ENCODE data around the gene APOH.

Gene APOH

DNA sequence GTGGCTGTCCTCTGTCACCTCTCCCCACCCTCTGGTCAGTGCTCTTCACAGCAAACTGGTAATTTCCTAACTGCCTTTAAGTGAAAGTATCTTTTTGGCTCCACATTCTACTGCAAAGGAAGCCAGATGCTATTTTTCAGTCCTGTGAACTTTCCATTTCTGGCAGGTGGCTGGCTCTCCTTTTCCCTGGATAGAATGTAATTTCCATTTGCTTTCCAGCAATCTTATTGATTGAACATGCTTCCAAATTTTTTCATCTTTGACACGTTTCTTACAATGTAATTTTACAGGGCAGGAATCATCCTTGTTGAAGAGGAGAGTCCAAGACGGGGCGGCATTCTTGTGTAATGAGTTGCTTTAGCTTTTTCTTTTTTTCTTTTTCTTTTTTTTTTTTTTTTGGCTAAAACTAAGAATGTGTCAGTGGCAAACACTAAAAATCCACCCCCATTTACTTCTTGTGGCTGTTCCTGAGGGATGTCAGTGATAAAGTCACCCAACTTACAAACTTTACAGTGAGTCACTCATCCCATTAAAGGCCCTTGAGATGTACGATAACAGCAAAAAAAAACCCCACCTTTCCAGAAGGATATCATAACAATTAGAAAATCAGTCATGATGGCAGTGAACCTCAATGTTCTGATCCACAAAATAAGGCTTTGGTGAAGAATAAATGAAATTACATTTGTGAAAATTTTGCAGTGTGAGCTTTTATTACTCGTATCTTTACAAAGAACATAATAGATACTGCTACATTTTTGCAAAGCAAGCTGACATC, 43.8 kb upstream of the APOH start:
- no peak overlapping the region for H3K4me3 Mint-ChIP-seq
- peaks cover 3% of the 10 kb centered on the region for H3K36me3 Mint-ChIP-seq (ENCODE audit: low read depth)
- H3K27me3 Mint-ChIP-seq (ENCODE audit: low read depth), result peaks cover 5% of the 10 kb centered on the region
- peak overlapping the region in 1 of 3 experiments; percentile 17 for H3K27ac Mint-ChIP-seq
- peaks cover 15% of the 10 kb centered on the region for H3K4me1 Mint-ChIP-seq
- TF ChIP-seq CTCF (IDR thresholded peaks at IDR 0.05; ENCODE audit: unreplicated experiment in 3 of 3), result no peak
- peaks cover 21% of the 10 kb centered on the region for H3K9me3 Mint-ChIP-seq

- no peak for TF ChIP-seq CTCF (IDR thresholded peaks at IDR 0.05; ENCODE audit: unreplicated experiment in 3 of 3)
- no peak overlapping the region for H3K4me3 Mint-ChIP-seq
Measured at GRCh38 chr17:66271512-66271911, 42.3 kb upstream of the APOH start.

DNA sequence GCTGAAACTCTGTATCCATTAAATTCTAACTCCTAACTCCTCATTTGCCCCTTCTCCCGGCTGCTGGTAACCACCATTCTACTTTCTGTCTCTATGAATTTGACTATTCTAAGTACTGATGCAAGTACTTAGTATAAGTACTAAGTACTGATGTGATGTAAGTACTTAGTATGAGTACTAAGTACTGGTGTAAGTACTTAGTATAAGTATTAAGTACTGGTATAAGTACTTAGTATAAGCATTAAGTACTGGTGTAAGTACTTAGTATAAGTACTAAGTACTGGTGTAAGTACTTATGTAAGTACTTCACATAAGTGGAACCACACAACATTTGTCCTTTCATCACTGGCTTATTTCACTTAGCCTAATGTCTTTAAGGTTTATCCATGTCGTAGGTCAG, 40.9 kb upstream of the APOH start:
- Mint-ChIP-seq H3K9me3 (peaks cover 23% of the 10 kb centered on the region), H3K4me1 (peaks cover 15% of the 10 kb centered on the region), H3K27ac (no peak overlapping the region)

More at GRCh38 chr17:66271512-66271911, 42.3 kb upstream of the APOH start:
- Mint-ChIP-seq H3K27ac (no peak overlapping the region), H3K9me3 (peaks cover 21% of the 10 kb centered on the region), H3K27me3 (ENCODE audit: low read depth) (peaks cover 7% of the 10 kb centered on the region), H3K36me3 (ENCODE audit: low read depth) (peaks cover 3% of the 10 kb centered on the region), H3K4me1 (peaks cover 15% of the 10 kb centered on the region)

DNA sequence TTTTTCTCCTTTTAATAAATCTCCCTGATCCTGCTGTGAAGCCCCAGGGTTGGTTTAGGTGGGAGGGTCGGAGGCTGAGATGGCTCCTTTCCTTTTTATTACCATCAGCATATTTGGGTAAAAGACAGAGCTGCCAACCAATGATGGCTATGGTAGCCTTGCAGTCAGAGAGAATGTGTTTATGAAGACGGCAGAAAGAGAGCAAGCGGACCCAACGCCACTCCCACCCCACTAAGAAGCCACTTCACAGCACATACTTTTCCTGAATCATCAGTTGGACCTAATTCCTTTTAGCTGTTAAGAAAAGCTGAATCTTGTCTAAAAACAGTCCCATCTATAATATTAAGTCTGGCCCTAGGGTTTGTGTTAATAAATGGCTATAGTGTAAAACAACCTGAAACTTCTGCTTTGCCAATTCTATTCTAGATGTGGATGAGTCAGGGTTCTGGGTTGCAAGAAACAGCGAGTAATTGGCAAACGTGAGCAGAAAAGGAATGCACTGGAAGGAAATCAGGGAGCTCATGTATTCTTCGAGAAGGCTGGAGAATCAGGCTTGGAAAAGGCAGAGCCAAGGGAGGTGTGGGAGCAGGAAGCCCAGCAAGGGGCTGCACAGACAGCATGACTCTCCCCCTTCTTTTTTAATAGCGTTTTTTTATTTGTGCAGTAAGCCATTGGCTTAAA, 39.2 kb upstream of the APOH start:
- Mint-ChIP-seq H3K27me3 (ENCODE audit: low read depth) (peaks cover 6% of the 10 kb centered on the region), H3K27ac (no peak overlapping the region), H3K9me3 (peaks cover 29% of the 10 kb centered on the region), H3K4me1 (peaks cover 15% of the 10 kb centered on the region), H3K4me3 (no peak overlapping the region), H3K36me3 (ENCODE audit: low read depth) (peaks cover 8% of the 10 kb centered on the region)
- TF ChIP-seq CTCF (IDR thresholded peaks at IDR 0.05; ENCODE audit: unreplicated experiment in 3 of 3), result no peak

More for the DNA sequence above, 40.9 kb upstream of the APOH start:
- no peak for TF ChIP-seq CTCF (IDR thresholded peaks at IDR 0.05; ENCODE audit: unreplicated experiment in 3 of 3)
- Mint-ChIP-seq H3K27me3 (ENCODE audit: low read depth) (peaks cover 6% of the 10 kb centered on the region), H3K4me3 (no peak overlapping the region), H3K36me3 (ENCODE audit: low read depth) (peaks cover 3% of the 10 kb centered on the region)

- TF ChIP-seq CTCF (IDR thresholded peaks at IDR 0.05; ENCODE audit: unreplicated experiment in 3 of 3), result no peak
- H3K27ac Mint-ChIP-seq, result no peak overlapping the region
- peaks cover 12% of the 10 kb centered on the region for H3K27me3 Mint-ChIP-seq (ENCODE audit: low read depth)
- H3K4me3 Mint-ChIP-seq, result no peak overlapping the region
- H3K9me3 Mint-ChIP-seq, result peaks cover 14% of the 10 kb centered on the region
- H3K36me3 Mint-ChIP-seq (ENCODE audit: low read depth), result peaks cover 4% of the 10 kb centered on the region
- peaks cover 11% of the 10 kb centered on the region for H3K4me1 Mint-ChIP-seq
Measured at GRCh38 chr17:66264696-66265095, 35.5 kb upstream of the APOH start.

All from nephron (organoid).